HG02588 (cell line): ENCODE measurements around the gene LDHAL6B.
"Not testable (repeated sequence)": the region's sequence is repeated elsewhere in the genome, so short reads cannot be mapped to it uniquely, and the experiment has no call there.

ENCODE experiments used
- ATAC-seq: cut with Tn5 transposase; IDR thresholded peaks from one replicate; pipeline ENCODE4 v1.9.1; 2021; ENCODE audit warnings: mild to moderate bottlenecking, moderate library complexity; ENCODE audit not compliant: unreplicated experiment

LDHAL6B gene

DNA sequence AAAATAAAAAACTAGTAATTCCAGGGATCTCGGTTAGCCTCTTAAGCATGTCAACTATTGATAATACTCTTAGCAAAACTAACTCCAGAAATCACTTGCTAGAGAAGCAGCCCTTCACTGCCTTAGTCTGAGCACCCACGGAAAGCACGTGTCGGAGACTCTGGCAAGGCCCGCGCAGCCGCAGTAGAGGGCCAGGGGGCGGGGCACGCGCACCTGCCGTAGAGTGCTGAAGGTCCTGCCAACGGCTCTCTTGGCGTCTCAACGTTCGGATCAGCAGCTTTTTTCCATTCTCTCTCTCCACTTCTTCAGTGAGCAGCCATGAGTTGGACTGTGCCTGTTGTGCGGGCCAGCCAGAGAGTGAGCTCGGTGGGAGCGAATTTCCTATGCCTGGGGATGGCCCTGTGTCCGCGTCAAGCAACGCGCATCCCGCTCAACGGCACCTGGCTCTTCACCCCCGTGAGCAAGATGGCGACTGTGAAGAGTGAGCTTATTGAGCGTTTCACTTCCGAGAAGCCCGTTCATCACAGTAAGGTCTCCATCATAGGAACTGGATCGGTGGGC, at the start of gene LDHAL6B:
Gene LDHAL6B (plus strand): TSS at position 221 of the 561 bp plus-strand sequence. CDS start 98 bp downstream, at position 319.
- ATAC-seq: no peak

DNA sequence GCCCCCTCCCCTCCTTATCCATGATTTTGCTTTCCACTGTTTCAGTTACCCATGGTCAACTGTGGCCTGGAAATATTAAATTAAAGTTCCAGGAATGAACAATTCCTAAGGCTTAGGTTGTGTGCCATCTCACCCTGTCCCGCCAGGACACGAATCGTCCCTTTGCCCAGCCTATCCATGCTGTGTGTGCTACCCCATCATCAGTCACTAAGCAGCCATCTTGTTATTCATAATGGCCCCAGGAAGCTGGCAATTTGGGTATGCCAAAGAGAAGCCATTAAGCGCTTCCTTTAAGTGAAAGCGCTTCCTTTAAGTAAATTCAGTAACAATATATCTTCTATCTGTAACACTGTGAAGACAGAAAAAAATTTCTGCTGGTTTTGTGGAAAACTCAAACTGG, 49.2 kb upstream of the LDHAL6B start:
- ATAC-seq: no peak

DNA sequence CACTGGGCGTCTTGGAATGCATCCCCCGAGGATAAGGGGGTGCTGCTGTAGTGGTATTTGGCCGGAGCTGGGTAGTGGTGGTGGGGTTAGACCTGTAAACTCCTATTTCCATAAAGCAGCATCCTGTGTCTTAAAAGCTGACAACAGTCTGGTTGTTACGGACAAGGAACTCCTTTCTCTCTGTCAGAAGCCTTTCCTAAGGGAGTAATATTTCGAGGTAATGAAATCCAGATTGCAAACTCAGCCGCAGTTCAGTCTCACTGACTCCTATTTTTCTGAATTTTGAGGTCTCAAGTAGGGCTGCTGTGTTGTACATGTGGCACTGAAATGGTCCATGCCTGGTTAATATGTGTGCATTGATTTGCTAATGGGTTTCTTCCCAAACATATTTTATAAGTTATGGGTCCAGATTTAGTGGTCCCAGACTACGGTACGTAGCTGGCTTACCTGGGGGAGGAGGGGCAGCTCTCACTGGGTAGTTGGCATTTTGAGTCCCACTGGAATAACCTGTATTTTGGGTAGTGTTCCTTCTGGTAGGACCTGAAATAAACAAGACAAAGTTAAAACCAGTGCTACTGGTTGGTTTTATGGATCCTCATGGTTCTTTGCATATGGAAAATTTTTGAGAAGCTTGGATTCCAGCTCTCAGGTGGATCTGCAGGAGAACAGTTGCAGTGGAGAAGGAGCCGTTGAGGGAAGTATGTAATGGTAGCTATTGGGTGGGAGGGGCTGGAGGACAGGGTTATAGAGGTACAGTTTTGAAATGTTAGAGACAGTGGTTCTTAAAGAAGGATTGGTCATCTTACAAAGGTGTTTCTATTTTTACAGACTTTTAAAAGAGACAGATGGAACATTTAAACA, 48.6 kb upstream of the LDHAL6B start:
- no peak for ATAC-seq

DNA sequence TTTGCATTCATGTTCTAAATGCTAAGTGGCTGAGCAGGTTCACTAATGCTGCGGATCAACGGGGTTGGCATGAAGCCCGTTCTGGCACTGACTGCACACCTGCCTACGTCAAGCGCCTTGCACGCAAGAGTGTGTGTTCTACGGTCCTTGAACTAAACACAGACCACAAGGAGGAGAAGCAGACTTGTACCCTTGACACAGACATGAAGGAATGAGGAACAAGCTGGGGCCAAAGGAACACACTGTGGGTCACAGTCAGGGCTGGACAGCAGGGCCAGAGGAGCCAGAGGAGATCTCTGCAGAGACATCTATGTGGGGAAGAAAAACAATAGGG, 48.0 kb upstream of the LDHAL6B start:
- ATAC-seq: no peak

DNA sequence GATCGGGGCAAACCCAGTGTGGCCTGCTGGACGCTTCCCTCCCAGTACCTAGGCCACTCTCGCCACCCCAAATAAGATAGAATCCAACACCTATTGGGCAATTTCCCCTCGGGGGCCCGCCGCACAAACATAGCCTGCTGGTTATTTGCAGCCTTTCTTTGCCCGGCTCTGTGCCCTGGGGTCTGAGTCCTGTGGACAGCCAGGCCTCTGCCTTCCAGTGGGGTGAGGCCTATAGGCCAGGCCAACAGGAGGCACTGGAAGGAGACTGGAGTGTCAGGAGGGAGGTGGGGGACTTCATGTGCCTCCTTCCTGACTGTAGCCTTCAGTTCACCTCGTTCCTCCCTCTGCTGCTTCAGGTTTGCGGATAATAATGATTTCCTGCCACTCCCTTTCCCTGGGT, 47.4 kb upstream of the LDHAL6B start:
- ATAC-seq: no peak

DNA sequence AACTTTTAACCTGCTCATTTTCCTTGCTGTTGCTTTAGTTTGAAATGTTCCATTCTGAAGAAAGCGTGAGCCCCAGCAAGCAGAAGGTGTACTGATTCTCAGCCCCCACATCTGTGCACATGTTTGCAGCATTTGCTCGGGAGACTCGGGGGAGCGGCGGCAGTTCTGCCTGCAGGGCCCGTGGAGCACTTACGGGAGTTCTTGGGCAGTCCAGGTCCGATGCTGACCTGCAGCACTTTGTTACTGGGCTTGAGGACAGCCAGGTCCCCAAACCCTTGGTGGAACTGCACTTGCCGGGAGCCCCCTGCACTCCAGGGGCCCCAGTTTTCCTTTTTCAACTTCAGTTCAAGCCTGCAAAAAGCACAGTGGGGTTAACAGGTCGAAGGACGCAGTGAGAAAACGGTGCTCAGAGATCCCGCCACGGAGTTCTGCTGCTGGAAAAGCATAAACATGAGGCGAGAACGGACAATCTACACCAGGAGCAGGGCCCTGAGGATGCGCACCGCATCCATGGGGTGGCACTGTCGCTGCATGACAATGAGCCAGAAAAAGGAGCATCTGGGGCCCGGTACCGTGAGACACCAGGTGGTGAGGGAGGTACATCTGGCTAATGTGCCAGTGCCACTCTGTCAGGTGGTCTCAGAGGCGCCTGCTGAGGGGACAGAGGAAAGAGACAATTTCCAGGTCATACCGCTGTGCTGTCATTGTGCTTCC, 45.6 kb upstream of the LDHAL6B start:
- ATAC-seq: no peak

DNA sequence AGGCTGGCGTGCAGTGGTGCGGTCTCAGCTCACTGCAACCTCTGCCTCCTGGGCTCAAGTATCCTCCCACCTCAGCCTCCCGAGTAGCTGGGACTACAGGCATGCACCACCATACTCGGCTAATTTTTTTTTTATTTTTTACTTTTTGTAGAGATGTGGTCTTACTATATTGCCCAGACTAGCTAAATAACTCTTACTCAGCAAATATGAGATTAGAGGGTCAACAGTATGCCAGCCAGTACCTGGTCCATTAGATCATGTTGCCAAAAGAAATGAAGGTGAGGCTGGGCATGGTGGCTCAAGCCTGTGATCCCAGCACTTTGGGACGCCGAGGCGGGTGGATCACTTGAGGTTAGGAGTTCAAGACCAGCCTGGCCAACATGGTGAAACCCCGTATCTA, 44.6 kb upstream of the LDHAL6B start:
- ATAC-seq: not testable (repeated sequence)

DNA sequence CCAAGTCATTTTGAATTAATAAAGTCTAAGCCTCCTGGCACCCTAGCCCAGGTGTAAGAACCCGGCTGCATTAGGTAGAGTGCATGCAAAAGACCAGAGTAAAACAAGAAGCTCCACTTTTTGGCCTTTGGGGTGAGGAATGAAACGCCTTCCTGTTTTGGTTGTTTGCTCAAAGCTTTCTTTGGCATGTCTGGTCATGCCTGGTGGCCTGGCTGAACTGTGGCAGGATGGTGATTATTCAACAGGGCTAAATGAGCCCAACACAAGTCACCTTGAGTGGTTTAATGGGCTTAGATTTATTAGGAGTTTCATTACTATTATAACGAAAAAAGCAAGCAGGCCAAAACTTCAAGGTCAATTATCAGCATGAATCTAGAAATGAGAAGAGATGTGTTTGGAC, 40.9 kb upstream of the LDHAL6B start:
- no peak for ATAC-seq

DNA sequence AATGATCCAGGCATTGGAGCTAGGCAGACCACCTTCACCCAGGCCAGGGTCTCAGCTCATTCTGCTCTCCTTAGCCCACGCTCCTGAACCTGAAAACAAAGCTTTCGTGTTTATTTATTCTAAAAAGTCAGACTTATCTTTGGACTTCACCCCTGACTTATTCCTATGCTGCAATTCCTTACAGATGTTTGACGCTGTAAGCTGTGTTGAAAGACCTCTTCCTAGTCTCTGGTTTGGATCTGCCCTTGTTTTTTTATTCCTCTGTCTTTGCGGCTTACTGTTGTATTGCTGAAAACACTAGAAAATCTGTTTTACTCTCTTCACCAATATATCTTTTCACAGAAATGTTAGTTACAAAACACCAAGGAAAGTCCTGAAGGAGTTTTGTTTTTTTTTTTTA, 40.5 kb upstream of the LDHAL6B start:
- no peak for ATAC-seq

DNA sequence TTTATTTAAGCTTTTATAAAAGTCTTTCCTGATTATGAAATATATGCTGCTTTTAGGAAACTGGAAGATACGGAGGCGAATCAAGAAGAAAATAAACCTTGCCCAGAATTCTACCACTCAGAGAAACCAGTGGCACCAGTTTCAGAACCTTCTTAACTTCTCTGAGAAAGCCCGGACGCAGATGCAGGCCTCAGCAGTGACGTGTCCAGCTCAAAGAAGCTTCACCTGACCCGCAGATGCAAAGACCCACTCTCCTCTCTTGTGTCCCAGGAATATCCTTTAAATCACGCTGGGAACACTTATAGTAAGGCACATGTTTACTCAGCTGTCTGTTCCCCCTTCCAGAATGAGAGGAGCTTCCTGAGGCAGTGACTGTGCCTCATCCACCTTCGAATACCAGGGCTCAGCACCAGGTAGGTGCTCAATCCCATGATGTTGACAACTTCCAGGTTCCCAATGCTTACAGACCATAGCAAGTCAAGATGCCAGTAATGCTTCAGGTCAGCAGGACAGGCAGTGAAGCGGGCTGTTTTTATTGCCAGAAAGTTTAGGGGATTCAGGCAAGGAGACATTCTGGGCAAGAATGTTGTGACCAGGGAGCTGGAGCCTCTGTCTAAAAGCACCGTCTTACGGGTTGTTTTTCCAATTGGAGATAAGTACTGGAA, 39.9 kb upstream of the LDHAL6B start:
- ATAC-seq: no peak

DNA sequence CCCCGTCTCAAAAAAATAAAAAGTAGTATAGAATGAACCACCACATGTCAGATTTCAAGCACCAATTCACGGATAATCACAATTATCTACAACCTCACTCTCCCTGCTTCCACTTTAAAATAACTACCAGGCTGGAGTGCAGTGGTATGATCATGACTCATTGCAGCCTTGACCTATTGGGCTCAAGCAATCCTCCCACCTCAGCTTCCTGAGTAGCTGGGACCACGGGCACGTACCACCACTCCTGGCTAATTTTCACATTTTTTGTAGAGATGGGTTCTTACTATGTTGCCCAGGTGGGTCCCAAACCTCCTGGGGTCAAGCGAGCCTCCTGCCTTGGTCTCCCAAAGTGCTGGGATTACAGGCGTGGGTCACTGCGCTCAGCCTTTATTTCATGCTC, 38.1 kb upstream of the LDHAL6B start:
- ATAC-seq: no peak

DNA sequence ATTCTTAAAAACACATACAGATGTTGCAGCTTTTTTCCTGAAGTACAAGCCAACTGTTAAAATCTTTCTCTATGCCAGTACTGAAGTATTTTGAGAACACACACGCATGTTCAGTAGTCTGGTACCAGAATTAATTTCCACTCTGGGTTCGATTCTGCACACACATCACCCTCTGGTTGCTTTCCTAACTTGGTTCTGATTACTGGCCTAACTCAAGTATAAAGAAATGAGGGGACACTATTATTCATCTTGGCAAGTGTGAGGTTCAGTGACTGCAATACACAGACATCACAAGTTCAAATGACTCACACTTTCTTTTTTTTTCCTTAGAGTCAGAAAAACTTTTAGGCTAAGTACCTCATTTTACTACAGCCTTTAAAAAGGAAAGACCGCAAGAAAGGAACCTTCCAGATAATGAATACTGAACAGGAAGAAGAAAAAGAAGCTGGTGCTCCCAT, 37.4 kb upstream of the LDHAL6B start:
- no peak for ATAC-seq

DNA sequence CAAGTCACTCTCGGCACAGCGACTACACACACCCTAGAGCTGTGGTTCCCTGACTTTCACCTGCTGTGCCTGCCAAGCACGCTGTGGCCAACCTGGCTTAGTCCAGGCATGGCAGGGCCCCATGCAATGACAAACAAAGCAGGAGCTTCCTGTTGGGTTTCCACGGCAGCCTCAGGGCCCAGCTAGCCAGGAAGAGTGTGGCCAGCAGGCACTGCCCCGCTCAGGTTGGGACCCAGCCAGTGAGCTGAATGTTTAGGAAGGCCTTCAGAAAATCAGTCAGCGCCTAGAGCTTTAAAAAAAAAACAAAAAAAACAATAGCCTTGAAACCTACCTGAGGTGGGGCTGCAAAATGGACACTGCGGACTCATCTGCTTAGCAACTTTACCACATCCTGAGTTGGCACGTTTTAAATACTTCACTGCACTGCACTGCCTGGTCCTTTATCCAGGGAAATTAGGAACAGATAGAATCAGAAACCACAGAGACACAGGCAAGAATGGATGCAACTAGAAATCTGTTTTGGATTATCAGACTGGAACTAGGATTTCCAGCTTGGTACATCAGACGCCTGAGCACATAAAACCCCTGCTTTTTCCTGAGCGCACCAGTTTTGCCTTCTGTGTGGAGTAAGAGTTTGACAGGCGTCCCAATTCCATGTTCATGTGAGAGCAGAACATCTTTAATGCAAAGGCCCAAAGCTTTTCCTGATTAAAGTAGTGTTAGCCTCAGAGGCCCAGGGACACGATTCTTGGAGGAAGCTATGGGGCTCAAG, 36.2 kb upstream of the LDHAL6B start:
- ATAC-seq: no peak

DNA sequence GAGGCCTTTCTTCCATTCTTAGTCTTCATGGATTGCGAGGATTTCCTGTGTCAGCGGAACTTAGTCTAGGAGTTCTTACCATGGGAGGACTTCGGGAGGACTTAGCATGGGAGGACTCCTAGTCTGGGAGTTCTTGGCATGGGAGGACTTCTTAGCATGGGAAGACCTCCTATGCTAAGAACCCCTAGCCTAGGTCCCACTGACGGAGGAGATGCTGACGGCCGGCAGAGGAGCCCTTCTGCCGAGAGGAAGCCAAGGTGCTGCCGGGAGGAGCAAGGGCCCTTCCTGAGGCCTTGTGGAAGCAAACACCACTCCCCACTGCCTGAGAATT, 35.6 kb upstream of the LDHAL6B start:
- ATAC-seq: no peak

DNA sequence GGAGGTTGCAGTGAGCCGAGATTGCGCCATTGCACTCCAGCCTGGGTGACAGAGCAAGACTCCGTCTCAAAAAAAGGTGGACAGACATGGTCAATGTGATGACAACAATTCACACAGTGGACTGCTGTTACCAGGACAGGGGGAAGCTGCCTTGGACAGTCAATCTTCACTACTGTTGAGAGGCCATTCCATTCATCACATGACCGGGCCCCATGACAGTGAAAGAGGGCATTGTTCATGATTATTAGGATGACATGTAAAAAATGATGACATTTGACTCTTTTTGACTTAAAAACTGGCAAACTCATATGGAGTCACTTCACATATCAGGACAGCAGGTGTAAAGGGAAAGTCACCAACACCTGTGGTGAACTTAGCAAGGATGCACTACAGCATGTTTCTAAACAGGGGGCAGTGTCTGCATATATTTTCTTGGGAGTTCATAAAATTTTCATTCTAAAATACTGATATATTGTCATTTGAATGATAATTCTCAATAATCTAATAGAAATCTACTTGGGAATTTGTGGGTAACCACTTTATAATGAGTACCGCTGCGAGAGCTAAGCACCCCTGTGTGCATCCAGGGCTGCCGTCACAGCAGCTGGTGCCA, 34.2 kb upstream of the LDHAL6B start:
- ATAC-seq: no peak

DNA sequence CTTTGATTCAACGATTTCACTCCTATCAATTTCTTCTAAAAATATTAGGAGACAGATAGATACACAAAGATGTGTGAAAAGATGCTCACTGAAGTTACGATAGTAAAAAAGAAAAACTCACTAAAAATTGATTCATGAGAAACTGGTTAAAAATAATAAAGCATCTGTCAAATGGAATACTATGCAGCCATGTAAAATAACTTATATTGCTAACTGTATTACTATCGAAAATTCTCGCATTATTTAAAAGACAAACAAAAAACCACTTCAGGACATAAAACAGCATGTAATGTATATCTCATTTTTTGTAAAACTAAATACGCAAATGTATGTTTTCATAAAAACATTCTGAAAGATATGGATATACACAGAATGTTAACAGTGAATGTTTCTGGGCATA, 33.4 kb upstream of the LDHAL6B start:
- no peak for ATAC-seq

DNA sequence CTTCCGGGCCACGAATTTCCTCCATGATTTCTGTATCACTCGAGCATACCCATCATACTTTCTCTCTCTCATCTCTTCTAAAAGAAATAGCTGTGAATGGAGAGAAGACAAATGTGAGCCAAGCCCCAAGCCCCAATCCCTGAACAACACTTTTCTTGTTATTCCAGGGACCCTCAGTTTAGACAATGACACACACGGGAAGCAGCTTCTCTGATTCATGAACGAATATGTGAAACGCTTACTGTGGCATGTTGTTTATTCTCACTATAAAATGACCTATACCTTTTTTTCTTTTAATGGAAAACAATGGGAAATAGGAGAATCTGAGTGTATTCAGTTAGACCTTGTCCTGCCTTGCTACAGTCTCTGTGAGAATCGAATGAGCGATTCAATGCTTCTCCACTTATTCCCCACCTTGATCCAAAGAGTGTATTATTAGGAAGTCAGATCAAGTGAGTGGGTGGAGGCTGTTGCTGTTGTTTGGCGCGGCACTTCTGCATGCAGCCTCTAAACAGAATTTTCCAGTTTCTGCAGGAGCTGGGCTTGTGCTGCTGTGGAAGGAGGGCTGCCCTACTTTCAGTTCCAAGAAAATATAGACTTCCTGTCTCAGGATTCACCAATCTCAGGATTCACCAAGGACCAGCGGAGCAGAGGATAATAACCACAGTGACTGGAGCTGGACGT, 32.4 kb upstream of the LDHAL6B start:
- no peak for ATAC-seq

DNA sequence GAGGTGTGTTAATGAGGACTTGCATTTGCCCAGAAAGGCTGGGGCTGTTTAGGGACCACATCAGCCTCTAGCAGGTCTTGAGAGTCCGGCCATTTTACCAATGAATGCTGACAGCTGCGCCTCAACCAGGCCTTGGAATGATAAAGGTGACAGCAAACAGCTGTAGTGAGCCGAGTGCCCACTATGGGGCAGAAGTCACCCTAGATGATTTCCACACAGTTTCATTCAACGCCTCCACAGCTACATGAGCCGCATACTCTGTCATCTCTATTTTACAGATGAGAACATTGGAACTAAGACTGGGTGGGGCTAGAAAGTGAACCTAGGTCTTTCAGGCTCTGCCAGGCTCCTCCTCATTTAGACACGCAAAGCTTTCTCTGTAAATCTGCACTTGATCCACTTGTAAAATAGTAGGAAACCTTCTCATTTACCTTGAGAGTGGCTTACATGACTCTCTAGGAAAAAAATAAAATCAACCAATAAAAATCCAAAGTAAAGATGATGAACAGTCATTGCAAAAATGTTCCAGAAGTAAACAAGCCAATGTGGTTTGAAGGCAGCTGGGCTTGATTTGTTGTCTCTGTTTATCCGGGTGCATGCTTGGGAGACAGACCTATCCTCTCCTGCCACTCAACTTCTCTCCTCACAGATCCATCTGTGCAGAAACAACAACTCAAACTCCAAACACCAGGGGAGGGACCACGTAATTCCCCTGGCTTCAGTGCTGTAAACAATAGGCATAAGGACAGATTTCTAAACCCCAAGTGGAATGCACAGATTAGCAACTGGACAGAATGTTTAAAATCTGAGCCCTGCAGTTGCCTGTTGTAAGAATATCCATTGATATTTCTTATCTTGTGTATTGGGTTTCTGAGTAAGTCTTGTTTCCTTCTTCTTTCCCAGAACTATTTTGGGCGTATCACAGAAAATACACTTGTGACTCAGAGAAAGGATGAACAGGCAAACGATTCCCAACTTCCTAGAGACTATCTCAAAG, 31.5 kb upstream of the LDHAL6B start:
- ATAC-seq: no peak
